Stimulated activated CD8-positive, alpha-beta memory T cell treated with anti-CD3 and anti-CD28 coated beads, Interleukin-7, amount 100 ng/mL, for 24 hours (primary cell): ENCODE measurements around the gene RFX2.
"Not testable (repeated sequence)": the region's sequence is repeated elsewhere in the genome, so short reads cannot be mapped to it uniquely, and the experiment has no call there.

Experiments
- DNase-seq: peaks from one replicate; pipeline ENCODE4 v3.0.0-alpha.2; 2020; ENCODE audit warnings: low read depth

Gene RFX2

DNA sequence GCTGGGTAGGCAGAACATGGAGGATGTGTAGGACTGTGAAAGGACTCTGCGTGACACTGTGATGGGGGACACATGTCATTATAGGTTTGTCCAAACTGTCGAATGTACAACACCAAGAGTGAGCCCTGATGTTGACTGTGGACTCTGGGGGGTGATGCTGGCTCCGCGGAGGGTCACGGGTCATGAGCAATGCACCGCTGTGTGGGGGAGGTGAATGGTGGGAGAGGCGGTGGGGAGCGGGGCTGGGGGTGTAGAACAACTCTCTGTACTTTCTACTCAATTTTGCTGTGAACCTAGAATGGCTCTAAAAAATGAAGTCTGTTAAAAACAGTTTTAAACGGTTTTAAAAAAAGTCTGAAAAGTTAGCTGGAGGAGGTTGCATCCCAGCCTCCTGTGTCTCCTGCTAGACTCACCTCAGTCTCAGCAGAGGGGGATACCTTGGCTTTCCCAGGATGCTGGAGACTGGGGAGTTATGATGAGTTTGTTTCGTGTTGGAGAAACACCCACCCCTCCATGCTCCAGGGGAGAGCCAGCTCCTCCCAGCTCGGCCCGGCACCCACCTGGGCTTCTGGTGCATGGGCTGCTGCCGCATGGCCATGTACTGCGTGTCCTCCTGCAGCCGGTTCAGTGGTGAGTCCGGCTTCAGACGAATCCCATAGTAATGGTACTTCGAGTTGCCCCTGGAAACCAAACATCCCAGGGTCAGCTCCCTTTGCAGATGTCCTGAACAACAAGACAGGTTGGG, 97.7 kb downstream of the RFX2 start:
- DNase-seq = no peak

DNA sequence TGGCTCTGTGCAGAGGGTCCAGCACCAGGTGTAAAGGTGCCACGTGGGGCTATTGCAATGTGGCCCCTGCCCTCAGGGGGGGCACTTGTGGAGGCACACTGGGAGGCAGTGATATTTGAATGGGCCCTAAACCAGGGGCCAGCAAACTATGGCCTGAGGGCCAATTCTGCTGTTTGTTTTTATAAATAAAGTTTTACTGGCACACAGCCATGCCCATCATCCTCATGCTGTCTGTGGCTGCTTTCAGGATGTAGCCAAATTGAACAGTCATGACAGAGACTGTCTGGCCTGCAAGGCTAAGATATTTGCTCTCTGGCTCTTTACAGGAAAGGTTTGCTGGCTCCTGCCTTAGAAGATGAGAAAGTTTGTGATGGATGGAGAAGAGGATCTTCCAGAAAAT, 98.5 kb downstream of the RFX2 start:
- no peak for DNase-seq

DNA sequence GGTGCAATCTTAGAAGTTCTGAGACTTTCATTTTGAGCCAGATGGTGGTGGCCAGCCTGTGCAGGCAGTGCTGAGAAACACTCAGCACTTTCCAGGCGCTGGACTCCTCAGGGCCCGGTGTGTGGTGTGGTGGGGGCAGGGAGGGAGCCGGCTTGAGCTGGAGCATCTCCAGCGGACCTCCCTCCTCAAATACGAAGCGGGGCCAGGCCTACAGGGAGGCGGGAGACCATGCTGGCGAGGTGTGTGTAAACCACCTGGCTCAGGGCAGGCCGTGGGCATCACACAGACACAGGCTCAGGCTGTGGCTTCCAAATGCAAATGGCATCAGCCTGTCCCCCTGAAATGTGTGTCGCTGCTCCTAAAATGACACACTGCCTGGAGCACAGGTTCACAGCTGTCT, 99.1 kb downstream of the RFX2 start:
- no peak for DNase-seq

DNA sequence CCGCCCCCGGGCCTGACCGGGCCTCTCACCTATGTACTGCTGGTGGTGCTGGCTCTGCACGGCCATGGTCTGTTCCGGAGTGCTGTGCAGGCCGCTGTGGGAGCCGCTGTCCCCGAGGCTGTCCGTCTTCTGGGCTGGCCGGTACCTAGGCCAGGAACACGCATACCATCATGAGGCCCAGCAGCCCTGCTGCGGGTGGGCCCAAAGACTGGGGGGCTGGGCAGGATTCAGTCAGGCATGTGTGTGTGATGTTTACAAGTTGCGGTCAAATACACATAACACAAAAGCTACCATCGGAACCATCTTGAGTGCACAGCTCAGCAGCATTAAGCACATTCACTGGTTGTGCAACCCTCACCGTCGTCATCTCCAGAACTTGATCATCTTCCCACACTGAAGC, 100.2 kb downstream of the RFX2 start:
- DNase-seq = no peak

DNA sequence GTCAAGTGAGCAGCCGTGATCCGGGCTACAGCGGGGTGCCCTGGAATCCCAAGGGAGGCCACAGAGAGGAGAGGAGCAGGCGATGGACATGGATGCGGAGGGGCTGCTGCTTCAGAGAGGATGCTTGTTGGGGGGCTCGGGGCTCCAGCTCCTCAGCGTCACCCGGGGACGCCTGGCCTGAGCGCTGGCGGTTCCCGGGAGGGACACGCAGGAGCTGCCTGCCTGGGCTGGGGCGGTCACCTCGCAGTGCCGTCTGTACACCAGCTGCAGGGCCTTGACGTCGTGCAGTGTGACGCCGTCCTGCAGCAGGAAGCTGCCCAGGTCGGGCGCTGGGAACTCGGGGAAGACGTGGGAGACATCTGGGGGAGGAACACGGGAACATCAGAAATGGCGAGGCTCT, 102.4 kb downstream of the RFX2 start:
- no peak for DNase-seq

DNA sequence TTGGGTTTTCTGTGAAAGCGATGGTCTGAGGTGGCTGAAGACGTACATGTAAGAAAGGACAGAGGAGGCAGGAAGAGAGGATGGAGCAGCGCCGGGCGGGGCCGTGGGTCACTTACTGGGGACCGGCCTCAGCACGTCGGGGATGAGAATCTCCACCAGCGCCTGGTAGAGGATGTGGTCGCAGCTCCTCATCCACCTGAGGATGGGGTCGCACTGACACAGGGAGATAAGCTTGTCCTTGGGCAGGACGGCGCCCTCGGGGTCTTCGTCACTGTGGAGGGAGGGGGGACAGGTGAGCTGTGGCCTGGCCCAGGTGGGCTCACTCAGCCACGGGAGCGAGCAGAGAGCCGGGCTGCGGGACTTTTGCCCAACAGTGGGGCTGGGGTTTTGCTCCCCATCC, 103.4 kb downstream of the RFX2 start:
- no peak for DNase-seq

DNA sequence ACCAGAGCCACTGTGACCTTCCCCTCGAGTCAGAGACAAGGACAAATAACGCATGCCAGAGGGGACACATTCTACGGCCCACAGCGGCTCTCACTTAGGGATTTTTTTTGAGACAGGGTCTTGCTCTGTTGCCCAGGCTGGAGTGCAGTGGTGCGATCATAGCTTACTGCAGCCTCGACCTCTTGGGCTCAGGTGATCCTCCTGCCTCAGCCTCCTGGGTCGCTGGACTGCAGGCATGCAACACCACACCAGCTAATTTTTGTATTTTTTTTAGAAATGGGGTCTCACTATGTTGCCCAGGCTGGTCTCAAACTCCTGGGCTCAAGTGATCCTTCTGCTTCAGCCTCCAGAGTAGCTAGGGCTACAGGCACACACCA, 104.2 kb downstream of the RFX2 start:
- DNase-seq = not testable (repeated sequence)

DNA sequence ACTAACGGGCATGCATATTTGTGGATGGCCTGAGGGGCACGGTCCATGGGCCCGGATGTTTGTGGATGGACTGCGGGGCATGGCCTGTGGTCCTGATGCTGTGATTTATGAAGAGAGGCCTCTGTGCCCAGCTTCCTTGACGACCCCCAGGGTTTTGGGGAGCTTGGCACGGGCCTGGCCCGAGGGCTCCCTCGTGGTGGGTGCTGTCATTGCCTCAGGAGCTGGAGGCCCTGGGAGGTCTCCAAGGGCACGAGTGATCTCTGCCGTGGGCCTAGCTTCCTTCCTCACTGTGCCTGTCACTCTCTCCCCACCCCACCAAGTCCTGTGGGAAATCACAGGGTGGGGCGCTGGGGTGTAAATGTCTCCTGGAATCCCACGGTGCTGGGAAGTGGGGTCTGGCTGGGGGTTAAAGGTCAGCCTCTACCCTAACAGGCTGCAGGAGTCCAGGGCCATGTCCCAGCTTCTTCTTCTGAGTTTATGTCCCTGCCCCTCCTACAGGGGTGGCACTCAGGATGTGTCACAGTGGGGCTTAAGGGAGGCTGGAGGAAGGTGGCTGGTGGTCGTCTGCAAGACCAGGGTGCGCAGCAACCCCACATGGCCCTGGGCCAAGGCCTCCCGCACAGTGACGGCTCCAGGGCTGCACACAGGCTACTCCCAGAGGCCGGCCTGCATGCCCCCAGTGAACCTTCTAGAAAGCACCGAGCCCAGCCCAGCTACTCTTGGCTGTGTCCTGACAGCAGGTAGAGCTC, 104.8 kb downstream of the RFX2 start:
- no peak for DNase-seq

DNA sequence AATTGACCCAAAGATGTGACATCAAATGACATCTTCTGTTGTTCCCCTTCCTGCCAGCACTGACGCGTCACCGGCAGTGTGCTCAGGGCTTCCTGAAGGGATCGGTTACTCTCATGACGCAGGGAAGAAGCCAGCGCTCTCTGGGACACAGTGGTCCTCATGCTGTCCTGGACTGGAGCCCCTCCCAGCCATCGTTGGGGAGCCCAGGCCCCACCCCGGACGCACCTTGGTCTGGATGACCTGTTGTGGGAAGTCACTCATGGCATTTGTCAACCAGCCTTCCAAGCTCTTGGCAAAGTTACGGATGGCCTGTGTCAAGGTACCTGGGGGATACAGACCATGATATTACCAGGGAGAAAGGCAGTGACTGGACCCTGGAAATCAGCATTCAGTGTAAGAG, 106.3 kb downstream of the RFX2 start:
- no peak for DNase-seq

DNA sequence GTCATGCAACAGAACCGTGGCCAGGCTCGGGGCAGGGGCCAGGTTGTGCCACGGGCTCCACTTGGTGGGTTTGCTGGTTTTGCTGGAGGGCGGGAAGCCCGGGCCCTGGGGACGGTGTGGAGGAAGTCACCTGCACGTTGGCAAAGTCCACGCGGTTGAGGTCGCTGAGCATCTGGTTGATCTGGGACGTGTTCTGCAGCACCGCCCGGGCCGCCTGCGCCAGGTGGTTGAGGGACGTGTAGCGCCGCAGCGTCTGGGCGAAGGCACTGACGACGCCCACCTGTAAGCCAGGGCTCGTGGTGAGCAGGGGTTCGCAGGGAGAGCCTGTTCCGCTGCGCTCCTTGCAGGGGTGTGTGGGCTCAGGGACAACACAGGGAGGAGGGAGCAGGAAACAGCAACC, 107.7 kb downstream of the RFX2 start:
- DNase-seq = no peak

DNA sequence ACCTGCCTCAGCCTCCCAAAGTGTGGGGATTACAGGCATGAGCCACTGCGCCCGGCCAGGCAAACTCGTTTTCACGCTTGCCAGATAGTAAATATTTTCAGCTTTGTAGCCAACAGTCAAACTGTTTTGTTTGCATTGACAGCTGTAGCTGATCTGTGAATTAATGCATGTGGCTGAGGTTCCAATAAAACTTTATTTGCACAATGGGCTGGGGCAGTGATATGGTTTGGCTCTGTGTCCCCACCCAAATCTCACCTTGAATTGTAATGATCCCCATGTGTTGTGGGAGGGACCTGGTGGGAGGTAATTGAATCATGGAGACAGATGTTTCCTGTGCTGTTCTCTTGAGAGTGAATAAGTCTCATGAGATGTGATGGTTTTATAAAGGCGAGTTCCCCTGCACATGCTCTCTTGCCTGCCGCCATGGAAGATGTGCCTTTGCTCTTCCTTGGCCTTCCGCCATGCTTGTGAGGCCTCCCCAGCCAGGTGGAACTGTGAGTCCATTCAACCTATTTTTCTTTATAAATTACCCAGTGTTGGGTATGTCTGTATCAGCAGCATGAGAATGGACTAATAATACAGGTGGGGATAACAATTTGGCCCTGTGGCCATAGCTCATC, 110.0 kb downstream of the RFX2 start:
- no peak for DNase-seq

DNA sequence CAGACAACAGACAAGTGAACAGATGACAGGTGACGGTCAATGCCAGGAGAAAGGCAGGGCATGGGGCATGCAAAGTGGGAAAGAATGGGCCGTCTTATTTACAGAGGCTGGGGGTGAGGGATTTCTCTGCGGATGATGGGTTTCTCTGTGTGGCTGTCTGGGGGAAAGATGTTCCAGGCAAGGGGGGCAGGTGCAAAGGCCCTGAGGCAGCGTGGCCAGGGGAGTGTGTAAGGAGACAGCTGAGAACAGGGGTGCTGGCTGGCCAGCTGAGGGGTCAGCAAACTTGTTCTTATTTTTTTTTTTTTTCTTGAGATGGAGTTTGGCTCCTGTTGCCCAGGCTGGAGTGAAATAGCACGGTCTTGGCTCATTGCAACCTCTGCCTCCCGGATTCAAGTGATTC, 110.6 kb downstream of the RFX2 start:
- DNase-seq = no peak

DNA sequence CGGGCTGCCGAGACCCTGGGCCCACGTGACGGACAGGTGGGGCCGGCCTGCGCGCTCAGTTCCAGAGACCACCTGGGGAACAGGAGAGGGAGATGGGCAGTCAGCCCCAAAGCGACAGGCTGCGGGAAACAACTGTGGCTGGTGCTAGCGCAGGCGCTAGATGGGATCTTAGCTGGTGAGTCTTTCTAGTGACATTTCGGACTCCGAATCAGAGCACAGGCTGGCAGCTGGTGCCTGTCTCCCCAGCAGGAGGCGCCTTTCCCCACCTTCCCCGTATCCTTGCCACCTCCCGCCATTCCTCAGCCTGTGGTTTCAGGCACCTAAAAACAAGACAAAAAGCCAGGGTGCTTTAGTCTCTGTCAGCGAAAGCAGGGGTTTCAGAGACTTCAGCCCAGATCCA, 112.9 kb downstream of the RFX2 start:
- no peak for DNase-seq

DNA sequence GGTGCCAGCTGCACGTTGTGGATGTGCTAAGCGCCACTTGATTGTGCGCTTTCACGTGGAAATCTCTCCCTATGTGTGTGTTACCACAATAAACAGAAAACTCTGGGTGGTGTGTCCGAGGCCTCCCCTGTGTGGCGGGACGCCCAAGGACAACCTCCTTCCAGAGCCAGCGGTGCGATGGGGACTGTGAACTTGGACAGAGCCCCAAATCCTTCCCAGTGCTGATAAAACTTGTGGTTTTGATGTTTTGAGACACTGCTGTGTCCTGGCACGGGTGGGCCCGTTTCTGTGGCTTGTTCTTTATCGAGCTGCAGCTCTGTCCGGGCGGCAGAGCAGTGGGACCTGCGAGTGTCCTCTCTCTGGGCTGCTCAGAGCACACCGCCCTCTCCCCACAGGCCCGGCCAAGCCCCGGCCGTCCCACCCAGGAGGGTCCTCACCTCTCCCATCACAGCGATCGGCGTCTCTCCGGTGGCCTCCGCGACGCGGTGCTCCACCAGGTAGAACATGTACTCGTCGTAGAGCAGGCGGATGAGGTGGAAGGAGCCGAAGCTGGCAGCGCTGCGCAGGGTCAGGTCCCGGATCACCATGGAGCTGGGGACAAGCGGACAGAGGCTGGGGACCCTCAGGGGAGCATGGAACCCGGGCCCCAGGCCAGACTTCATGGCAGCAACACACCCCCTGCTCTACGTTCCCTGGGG, 113.5 kb downstream of the RFX2 start:
- DNase-seq = no peak

DNA sequence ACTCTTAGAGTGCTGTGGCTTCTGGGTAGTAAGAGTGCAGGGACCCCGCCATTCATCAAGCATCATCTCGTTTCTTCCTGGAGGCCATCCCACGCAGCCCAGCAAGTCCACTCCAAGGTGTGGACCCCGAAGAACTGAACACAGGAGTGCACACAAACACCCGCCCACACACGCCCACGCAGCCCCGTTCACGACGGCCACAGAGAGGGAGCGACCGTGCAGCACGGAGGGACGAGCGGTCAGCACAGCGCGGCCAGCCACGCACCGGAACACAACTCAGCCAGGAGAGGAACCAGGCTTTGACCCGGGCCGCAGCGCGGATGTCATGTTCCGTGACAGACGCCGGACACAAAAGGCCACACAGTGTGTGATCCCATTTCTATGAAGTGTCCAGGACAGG, 114.2 kb downstream of the RFX2 start:
- no peak for DNase-seq

DNA sequence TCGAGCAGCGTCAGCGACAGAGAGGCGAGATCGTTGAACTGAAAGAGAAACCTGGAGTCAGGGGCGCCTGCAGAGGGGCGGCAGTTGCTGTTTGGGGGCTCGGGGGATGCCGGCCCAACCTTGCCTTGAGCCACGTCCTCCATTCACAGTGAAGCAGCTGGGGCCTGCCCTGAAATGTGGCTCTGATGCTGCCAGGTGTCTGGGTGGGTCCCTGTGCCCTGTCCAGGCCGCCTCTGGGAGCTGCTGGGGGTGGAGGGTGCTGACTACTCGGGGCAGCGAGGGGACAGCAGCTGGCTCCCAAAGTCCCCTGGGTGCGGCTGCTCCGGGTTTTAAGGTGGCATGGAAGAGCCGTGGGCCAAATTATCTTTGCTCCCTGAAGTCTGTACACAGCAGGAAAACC, 114.7 kb downstream of the RFX2 start:
- no peak for DNase-seq

DNA sequence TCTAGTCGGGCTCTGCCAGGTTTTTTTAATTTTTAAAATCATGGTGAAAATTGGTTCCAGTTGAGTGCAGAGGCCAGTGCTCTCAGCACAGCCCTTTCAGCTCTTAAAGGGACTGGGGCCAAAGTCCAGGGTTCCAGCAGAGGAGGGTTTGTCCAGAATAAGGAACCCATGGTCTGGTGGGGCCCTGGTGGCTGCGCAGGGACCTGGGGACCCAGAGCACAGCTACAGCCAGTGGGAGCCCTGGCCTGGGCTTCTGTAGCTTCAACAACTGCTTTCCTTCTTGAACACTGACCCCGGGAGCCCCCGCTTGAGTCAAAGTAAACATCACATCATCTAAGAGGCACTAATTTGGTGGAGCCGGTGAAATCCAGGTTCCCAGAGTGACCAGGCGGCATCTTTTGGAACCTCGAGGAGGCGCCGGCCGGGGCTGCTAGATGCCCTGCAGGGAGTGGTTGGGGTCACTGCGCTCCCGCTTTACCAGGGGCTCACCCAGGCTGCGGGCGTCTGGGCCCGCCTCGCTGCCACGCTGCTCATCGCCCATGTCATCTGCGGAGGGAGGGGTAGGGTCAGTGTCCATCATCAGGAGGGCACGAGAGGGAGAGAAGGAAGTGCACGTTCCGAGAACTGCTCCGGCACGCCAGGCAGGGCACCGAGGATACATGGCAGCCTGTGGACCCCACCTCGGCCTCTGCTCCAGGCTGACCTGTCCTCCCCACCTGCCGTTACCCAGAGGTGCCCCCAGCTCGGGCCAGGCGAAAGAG, 115.7 kb downstream of the RFX2 start:
- no peak for DNase-seq

DNA sequence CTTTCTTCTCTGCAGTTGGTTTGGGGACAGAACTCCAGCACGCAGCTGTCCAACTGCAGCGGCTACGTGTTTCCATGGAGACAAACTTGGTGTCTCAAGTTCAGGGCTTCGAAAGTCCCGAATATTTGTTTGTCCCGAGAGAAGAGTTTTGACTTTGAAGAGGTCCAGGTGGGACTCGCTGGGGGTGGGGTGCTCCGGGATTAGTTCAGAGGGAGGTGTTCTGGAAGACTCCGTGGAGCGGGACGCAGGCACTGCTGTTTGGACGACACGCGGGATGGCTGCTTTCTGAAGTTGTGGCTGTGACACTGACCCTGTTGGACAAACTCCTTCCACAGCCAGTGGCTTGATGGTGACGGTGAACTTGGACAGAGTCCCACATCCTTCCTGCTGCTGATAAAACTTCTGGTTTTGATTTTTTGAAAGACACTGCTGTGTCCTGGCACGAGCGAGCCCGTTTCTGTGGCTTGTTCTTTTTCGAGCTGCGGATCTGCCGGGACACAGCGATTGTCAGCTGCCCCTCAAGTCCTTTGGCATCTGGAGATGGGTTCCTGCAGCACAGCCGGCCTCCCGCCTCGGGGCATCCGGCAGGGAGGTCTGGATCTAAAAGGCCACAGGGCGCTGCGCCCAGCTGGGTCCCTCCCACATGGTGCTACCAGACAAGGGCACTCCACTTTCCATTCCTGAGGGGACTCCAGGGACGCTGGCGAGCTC, 116.5 kb downstream of the RFX2 start:
- DNase-seq = no peak

DNA sequence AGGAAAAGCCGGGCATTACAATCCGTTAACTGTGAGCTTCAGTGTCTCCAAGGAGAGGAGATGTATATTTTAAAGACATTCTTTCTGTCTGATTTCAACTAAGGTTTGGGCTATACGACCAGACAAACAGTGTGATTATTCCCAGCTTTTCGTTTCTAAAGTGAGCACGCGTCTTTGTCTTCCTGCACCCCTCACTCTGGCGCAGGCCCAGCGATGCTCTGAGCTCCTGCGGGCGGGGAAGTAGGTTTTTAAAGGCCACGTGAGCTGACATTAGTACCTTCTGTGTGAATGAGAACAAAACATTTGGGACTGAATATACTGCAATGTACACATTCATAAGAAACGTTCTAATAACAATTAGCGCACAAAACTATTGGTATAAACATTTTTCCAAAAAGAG, 117.1 kb downstream of the RFX2 start:
- DNase-seq = no peak

DNA sequence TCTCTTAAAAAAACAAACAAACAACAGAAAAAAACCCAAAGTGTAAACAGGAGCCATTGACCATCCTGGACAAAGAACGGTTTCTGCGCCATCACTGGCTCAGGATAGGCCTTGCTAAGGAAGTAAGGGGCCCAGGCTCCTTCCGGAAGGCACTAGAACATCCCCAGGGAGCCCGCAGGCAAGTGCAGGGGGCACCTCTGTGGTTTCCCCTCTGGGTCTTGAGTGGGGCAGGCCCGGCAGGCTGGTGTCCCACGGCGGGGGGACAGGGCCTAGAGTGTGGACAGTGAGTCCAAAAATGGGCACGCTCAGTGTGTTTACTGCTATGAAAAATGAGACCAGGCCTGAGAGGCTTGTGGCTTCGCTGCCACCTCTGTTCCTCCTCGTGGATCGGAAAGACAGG, 117.5 kb downstream of the RFX2 start:
- no peak for DNase-seq

DNA sequence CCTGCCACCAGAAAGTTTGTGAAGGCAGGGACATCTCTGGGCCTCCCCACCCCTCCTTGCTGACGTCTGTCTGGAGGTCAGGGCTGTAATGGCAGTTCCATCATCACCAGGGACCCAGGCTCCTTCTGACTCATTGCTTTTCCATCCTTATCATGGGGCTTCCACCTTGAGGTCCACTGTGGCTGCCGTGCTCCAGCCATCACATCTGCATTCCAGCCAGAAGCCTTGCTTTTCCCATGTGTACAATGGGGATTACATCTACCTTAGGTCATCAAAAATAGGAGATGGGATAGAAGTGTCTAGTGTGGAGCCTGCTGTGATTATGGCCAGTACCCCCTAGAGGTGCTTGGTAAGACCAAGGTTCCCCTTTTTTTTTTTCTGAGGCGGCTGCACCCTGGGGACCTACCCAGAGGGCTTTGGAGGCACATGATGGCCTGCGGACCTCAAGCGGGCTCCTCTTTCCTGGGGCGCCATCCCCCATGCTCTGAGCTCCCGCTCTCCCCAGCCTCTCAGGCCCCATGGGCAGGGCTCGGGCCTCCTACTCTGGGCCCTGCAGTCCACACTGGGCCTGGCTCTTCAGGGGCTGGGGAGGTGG, 119.0 kb downstream of the RFX2 start:
- no peak for DNase-seq
